GM12878 (cell line): ENCODE data around the gene PITPNM3. TPM values are rescaled to one million over a fixed set of nuclear protein-coding genes. Genes with fewer than 3 reads are reported as not detected.
"Not testable (repeated sequence)": the region's sequence is repeated elsewhere in the genome, so short reads cannot be mapped to it uniquely, and the experiment has no call there.

Source experiments
- ATAC-seq: fragments of 200-7000 bp; cut with Tn5 transposase; 3 replicates; pipeline ENCODE4 v1.9.1; 2020; ENCODE audit warnings: mild to moderate bottlenecking, moderate library complexity
- BruUV-seq: library from RNA; stranded (reverse); fragments of 400-500 nt; replicated peaks from 2 replicates; lab custom pipeline; 2021; lab: Mats Ljungman, UMichigan
- CTCF ChIA-PET: fragments of 300-600 bp; sonication (Branson Sonifier 250); formaldehyde crosslinking; extraction: SDS; loops from one replicate; lab custom pipeline; 2021; ENCODE audit warnings: inconsistent platforms; lab: Yijun Ruan, JAX
- POLR2A ChIA-PET: fragments of 350-600 bp; formaldehyde crosslinking; extraction: SDS; loops from one replicate; lab custom pipeline; 2021; ENCODE audit warnings: inconsistent platforms; lab: Charles Lee
- RAD21 ChIA-PET: fragments of 300-600 bp; sonication (Branson Sonifier 250); formaldehyde crosslinking; loops from one replicate; lab custom pipeline; 2023; ENCODE audit warnings: antibody characterized with exemption; ENCODE audit not compliant: unreplicated experiment; lab: Charles Lee
- SMC1A ChIA-PET: fragments of 300-600 bp; sonication (Branson Sonifier 250); formaldehyde crosslinking; loops from one replicate; lab custom pipeline; 2023; ENCODE audit not compliant: unreplicated experiment, uncharacterized antibody; lab: Charles Lee
- DNase-seq: peaks from one replicate; pipeline ENCODE4 v3.0.0-alpha.2; 2011; ENCODE audit warnings: low read depth, low spot score
- FAIRE-seq: peaks from 3 replicates; lab custom pipeline; 2011; peaks lifted over from hg19 to GRCh38; lab: Jason Lieb, UNC
- H2AFZ ChIP-seq: 2 replicates; pipeline ENCODE4 v1.6.0; 2011; ENCODE audit warnings: low read depth, low read length, control low read depth; ENCODE audit not compliant: control insufficient read depth
- H3K27ac ChIP-seq: 2 replicates; pipeline ENCODE4 v1.5.1; 2011; ENCODE audit warnings: control low read depth; ENCODE audit not compliant: control insufficient read depth, insufficient read depth
- H3K27me3 ChIP-seq, 2 experiments: replicated peaks in 1 of 2; 2 replicates each; pipeline versions ENCODE4 v1.6.0 to v1.6.1; 2011; ENCODE audit warnings: low read length in 1 of 2; ENCODE audit not compliant: control insufficient read depth in 2 of 2, insufficient read depth in 2 of 2
- H3K36me3 ChIP-seq, 2 experiments: 2 replicates each; pipeline ENCODE4 v1.5.1; 2011; ENCODE audit warnings: low read length in 1 of 2; ENCODE audit not compliant: control insufficient read depth in 2 of 2, insufficient read depth in 2 of 2
- H3K4me1 ChIP-seq: 2 replicates; pipeline ENCODE4 v1.6.1; 2011; ENCODE audit warnings: mild to moderate bottlenecking, low read length, moderate library complexity, mixed read lengths; ENCODE audit not compliant: control insufficient read depth, insufficient read depth
- H3K4me2 ChIP-seq: 2 replicates; pipeline ENCODE4 v1.6.0; 2011; ENCODE audit warnings: control low read depth; ENCODE audit not compliant: control insufficient read depth, insufficient read depth
- H3K4me3 ChIP-seq: fragments of 200-600 bp; sonication (generic); 2 replicates; pipeline ENCODE4 v1.5.1; 2016
- H3K79me2 ChIP-seq: 2 replicates; pipeline ENCODE4 v1.6.0; 2011; ENCODE audit warnings: low read length; ENCODE audit not compliant: control insufficient read depth, insufficient read depth
- H3K9ac ChIP-seq: 2 replicates; pipeline ENCODE4 v1.8.0; 2011; ENCODE audit warnings: low read length, control low read depth, mixed read lengths; ENCODE audit not compliant: control insufficient read depth, insufficient read depth
- H3K9me3 ChIP-seq: replicated peaks from 3 replicates; pipeline ENCODE4 v1.5.1; 2011; ENCODE audit warnings: mild to moderate bottlenecking, low read length; ENCODE audit not compliant: control insufficient read depth, insufficient read depth
- H4K20me1 ChIP-seq: 2 replicates; pipeline ENCODE4 v1.6.0; 2011; ENCODE audit not compliant: control insufficient read depth, insufficient read depth
- ATF7 ChIP-seq: fragments of 450-650 bp; IDR thresholded peaks from 2 replicates; pipeline ENCODE4 v1.6.1; 2016; ENCODE audit warnings: low read depth, mild to moderate bottlenecking
- CBX5 ChIP-seq: sonication (generic); IDR thresholded peaks from 2 replicates; pipeline ENCODE4 v1.6.1; 2016; ENCODE audit warnings: low read depth, moderate library complexity, mild to moderate bottlenecking, inconsistent platforms
- CREM ChIP-seq: IDR thresholded peaks from 2 replicates; pipeline ENCODE4 v1.6.1; 2014; ENCODE audit warnings: antibody characterized with exemption, low read depth
- HDGF ChIP-seq: fragments of 450-650 bp; IDR thresholded peaks from 2 replicates; pipeline ENCODE4 v1.6.1; 2016; ENCODE audit warnings: antibody characterized with exemption
- LARP7 ChIP-seq: fragments of 450-650 bp; IDR thresholded peaks from 2 replicates; pipeline ENCODE4 v1.6.1; 2017; ENCODE audit warnings: mild to moderate bottlenecking
- PAX5 ChIP-seq: IDR thresholded peaks from 2 replicates; pipeline ENCODE4 v1.6.1; 2011; ENCODE audit warnings: low read depth, low read length, borderline replicate concordance
- PAX8 ChIP-seq: fragments of 450-650 bp; IDR thresholded peaks from 2 replicates; pipeline ENCODE4 v1.6.1; 2017; ENCODE audit warnings: mild to moderate bottlenecking, moderate library complexity
- SREBF2 ChIP-seq: IDR thresholded peaks from 2 replicates; pipeline ENCODE4 v1.6.1; 2012; ENCODE audit warnings: mild to moderate bottlenecking, low read length
- TCF12 ChIP-seq: IDR thresholded peaks from 2 replicates; pipeline ENCODE4 v1.6.1; 2011; ENCODE audit warnings: low read depth, mild to moderate bottlenecking, low read length
- WRNIP1 ChIP-seq: IDR thresholded peaks from 2 replicates; pipeline ENCODE4 v1.6.1; 2011; ENCODE audit warnings: low read depth, low read length, improper control_type of control experiment, borderline replicate concordance
- YBX1 ChIP-seq: fragments of 450-650 bp; IDR thresholded peaks from 2 replicates; pipeline ENCODE4 v1.6.1; 2016; ENCODE audit warnings: antibody characterized with exemption
- ZNF217 ChIP-seq: fragments of 450-650 bp; IDR thresholded peaks from 2 replicates; pipeline ENCODE4 v1.6.1; 2017; ENCODE audit warnings: antibody characterized with exemption, mild to moderate bottlenecking
- ZZZ3 ChIP-seq: IDR thresholded peaks from 2 replicates; pipeline ENCODE4 v1.6.1; 2011; ENCODE audit warnings: low read depth; ENCODE audit not compliant: control insufficient read depth, insufficient read length
- WGBS: methylation state at CpG from one replicate; pipeline ENCODE4 v1.1.6; 2016; ENCODE audit warnings: low lambda C conversion rate; ENCODE audit not compliant: insufficient replicate concordance, insufficient coverage; ENCODE audit errors: missing lambda C conversion rate; 5-methylcytosine and 5-hydroxymethylcytosine counted together
- in situ Hi-C: fragments of 300-500 bp; cut with MboI; formaldehyde crosslinking; loops from 9 replicates; pipeline ENCODE4 v1.14.3; 2018; ENCODE audit warnings: mixed read lengths
- intact Hi-C: fragments of 100-400 bp; cut with micrococcal nuclease; formaldehyde crosslinking; loops from one replicate; pipeline ENCODE4 v1.14.2; 2022; ENCODE audit not compliant: unreplicated experiment
- polyA plus RNA-seq, 11 experiments: library from polyadenylated mRNA; depleted of rRNA in 4 of 11; unstranded in 6 of 11; stranded (reverse) in 5 of 11; fragments of >200 nt; fragmentation: Nextera tagmentation in 4 of 11; fragmentation: Illumina TruSeq in 1 of 11; extraction: Ambion mirVana in 4 of 11; extraction: Trizol in 1 of 11; gene quantifications; 1 replicate in 1 of 11; 2 replicates in 10 of 11; pipeline versions ENCODE4 v1.2.1 to v1.2.3, GENCODE V29; 2011 to 2016; ENCODE audit warnings: inconsistent platforms in 2 of 11, missing spikeins in 2 of 11, low read depth in 1 of 11
- total RNA-seq, 4 experiments: library from RNA; depleted of rRNA in 3 of 4; stranded (reverse); fragments of >200 nt in 3 of 4; fragmentation: Illumina TruSeq in 1 of 4; extraction: Trizol in 1 of 4; gene quantifications; 2 replicates each; pipeline versions ENCODE4 v1.2.1 to v1.2.3, GENCODE V29; 2013 to 2021

The PITPNM3 gene
- total and polyA plus RNA-seq, 10 of the 15 experiments (the other 5 are each of a cell fraction or from before 2014, with no cell fraction given), result 0.02 to 0.49 (median 0.19) TPM; not detected in 1

- ChIA-PET RAD21 (no interaction called here), SMC1A (interaction anchor here (1.1 kb wide), 1 partner anchor 25 kb away, joined by 3 read pairs; no protein-coding TSS in a partner anchor), POLR2A (no interaction called here), CTCF (interaction anchor here (0.5 to 0.7 kb wide), 2 partner anchors 25 to 102 kb away, joined by 3 to 4 read pairs; no protein-coding TSS in a partner anchor)
- ATAC-seq (no peak), DNase-seq (no peak), FAIRE-seq (no peak)
- Histone ChIP-seq H3K9ac (no peak overlapping the region), H2AFZ (no peak overlapping the region), H3K9me3 (no peaks in the 10 kb centered on the region), H3K4me3 (no peak overlapping the region), H3K27ac (no peak overlapping the region), H3K36me3 (peaks cover 0 to 1% of the 10 kb centered on the region in 2 experiments; a peak in 1 of 4 replicates), H4K20me1 (no peaks in the 10 kb centered on the region), H3K4me2 (no peak overlapping the region), H3K79me2 (no peaks in the 10 kb centered on the region), H3K4me1 (peaks cover 13% of the 10 kb centered on the region), H3K27me3 (no peaks in the 10 kb centered on the region)
- BruUV-seq, result no TSS peak
- 95% methylated on average over 13 of the region's 13 CpGs for WGBS
- TF ChIP-seq ZNF217, result no peak
- no peak for TF ChIP-seq SREBF2
- no peak for TF ChIP-seq ATF7
- no peak for TF ChIP-seq TCF12
- no peak for TF ChIP-seq YBX1
- no peak for TF ChIP-seq WRNIP1
- no peak for TF ChIP-seq HDGF
- TF ChIP-seq LARP7, result no peak
- TF ChIP-seq PAX5, result no peak
- no peak for TF ChIP-seq ZZZ3
- no peak for TF ChIP-seq CREM
- TF ChIP-seq CBX5, result no peak
- TF ChIP-seq PAX8, result no peak
- intact Hi-C loops (no loop called here), in situ Hi-C loops (no loop called here)
Measured at GRCh38 chr17:6573982-6574686, 17.8 kb upstream of the PITPNM3 start.

GRCh38 chr17:6573495-6573894 lies 17.1 kb upstream of the PITPNM3 start:
- H3K4me2 ChIP-seq, FAIRE-seq, CTCF ChIA-PET, DNase-seq, H3K27me3 ChIP-seq, H3K36me3 ChIP-seq, RAD21 ChIA-PET, intact Hi-C loops, SMC1A ChIA-PET, H3K27ac ChIP-seq, H3K4me3 ChIP-seq, H3K9me3 ChIP-seq, H3K9ac ChIP-seq, H2AFZ ChIP-seq, BruUV-seq, in situ Hi-C loops, H4K20me1 ChIP-seq, H3K79me2 ChIP-seq, ATAC-seq: not testable (repeated sequence)
- WGBS, result 93% methylated on average over 5 of the region's 6 CpGs
- H3K4me1 ChIP-seq, result peaks cover 13% of the 10 kb centered on the region
- POLR2A ChIA-PET, result interaction anchor here (0.7 kb wide), 1 partner anchor 26 kb away, joined by 12 read pairs; no protein-coding TSS in a partner anchor
